Activated CD8-positive, alpha-beta memory T cell treated with anti-CD3 and anti-CD28 coated beads for 36 hours (primary cell): ENCODE data around the gene FBXO3. TPM values are rescaled to one million over a fixed set of nuclear protein-coding genes. Genes with fewer than 3 reads are reported as not detected.
"Not testable (repeated sequence)": the region's sequence is repeated elsewhere in the genome, so short reads cannot be mapped to it uniquely, and the experiment has no call there.

Experiments used
- CTCF ChIA-PET: fragments of 350-600 bp; sonication (Branson Sonifier 250); formaldehyde crosslinking; loops from one replicate; lab custom pipeline; 2021; ENCODE audit warnings: antibody characterized with exemption; lab: Charles Lee
- POLR2A ChIA-PET: fragments of 350-600 bp; sonication (Branson Sonifier 250); formaldehyde crosslinking; loops from one replicate; lab custom pipeline; 2021; ENCODE audit warnings: antibody characterized with exemption; lab: Charles Lee
- total RNA-seq, 2 experiments: library from RNA; stranded (reverse); gene quantifications; one replicate each; pipeline ENCODE4 v1.2.3, GENCODE V29; 2021

FBXO3 gene
- total RNA-seq, 2 experiments from 2014 or later: 18.1 to 18.3 TPM

DNA sequence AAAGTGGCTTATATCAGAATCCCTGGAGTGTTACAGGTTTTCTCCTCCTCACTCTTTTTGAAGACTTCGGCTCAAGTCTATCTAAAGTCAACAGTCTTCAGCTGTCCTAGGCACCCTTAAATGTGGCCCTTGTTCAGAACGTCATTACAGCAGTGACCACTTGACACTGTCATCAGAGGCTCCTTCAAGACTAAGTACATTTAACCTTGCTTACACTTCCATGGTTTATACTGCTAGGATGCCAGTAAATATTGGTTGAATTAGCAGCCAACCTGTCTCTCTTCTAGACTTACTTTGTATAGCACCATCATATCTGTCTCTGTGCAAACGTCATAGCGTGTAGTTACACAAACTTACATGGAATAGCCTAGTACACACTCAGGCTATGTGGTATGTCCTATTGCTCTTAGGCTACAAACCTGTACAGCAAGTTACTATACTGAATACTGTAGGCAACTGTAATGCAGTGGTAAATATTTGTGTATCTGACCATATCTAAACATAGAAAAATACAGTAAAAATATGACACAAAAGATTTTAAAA, 60.4 kb downstream of the FBXO3 start:
- CTCF ChIA-PET: interaction anchor here (0.7 kb wide), 1 partner anchor 25 kb away, joined by 5 read pairs; no protein-coding TSS in a partner anchor
- POLR2A ChIA-PET: no interaction called here

DNA sequence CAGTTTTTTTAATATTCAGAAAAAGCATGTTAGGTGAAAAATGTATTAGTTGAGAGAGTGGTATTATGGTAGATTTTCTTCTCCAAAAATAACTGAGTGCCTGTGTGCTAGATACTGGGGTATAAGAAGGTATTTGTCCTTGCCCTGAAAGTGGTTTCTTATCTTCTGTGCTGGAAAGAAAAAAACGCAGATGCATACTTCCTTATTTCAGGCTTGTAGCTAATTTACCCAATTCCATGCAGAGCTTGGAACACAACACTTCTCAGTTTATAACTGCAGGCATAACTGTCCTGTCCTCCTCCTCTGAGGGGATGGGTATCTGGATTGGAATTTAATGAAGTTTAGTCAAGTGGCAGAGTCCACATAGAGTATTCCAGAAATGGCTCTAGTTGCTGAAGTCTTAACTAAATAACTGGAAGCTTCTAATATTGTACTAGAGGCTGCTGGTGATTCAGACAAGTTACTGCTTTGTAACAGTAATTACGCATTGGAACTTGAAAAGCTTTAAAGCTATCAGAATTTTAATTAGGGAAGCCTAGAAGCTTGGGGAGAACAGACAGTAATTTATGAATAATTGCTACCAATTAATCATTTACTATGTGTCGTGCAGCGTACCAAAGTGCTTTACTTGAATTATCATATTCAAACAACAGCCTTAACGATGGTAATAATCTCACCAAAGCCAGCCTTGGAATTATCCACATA, 61.0 kb downstream of the FBXO3 start:
- ChIA-PET CTCF (no interaction called here), POLR2A (no interaction called here)

DNA sequence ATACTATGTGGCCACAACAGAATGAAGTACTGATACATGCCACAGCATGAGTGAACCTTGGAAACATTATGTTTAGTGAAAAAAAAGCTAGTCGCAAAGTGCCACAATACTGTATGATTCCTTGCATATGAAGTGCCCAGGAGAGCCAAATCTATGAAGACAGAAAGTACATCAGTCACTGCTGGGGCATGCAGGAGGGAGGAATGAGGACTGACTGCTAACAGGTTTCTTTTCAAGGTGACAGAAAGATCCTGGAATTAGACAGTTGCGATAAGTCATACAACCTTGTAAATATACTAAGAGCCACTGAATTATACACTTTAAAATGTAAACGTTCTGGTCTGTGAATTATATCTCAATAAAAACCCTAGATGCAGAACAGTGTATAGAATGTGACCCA, 61.9 kb downstream of the FBXO3 start:
- CTCF ChIA-PET: no interaction called here
- POLR2A ChIA-PET: no interaction called here

GRCh38 chr11:33709466-33709865, 64.9 kb downstream of the FBXO3 start:
- ChIA-PET CTCF (no interaction called here), POLR2A (no interaction called here)

GRCh38 chr11:33708985-33709384, 65.3 kb downstream of the FBXO3 start:
- POLR2A ChIA-PET: no interaction called here
- CTCF ChIA-PET: no interaction called here

GRCh38 chr11:33707831-33708230, 66.5 kb downstream of the FBXO3 start:
- POLR2A ChIA-PET: interaction anchor here (0.7 kb wide), 1 partner anchor 62 kb away, joined by 8 read pairs; no protein-coding TSS in a partner anchor
- CTCF ChIA-PET: not testable (repeated sequence)

DNA sequence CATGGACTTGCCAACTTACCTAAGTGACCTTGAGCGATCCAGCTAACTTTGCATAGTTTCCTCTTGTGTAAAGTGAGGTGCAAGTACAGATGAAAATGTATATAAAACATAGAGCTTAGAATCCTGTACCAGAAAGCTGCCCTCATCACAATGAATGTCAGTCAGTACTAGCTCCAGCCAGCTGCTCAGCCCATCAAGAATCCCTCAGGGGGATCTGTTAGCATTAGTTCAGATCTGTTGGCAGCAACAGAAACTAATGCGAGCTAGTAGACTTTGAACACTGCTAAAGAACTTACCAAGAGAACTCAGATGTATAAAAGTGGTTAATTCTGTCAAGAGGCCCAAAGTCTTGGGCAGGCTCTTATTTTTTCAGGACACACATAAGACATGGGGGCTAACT, 67.4 kb downstream of the FBXO3 start:
- POLR2A ChIA-PET: no interaction called here
- CTCF ChIA-PET: interaction anchor here (1.1 kb wide), 1 partner anchor 36 kb away, joined by 4 read pairs; no protein-coding TSS in a partner anchor

GRCh38 chr11:33706546-33706945, 67.8 kb downstream of the FBXO3 start:
- POLR2A ChIA-PET: no interaction called here

GRCh38 chr11:33704240-33705002, 69.9 kb downstream of the FBXO3 start:
- ChIA-PET CTCF (no interaction called here), POLR2A (no interaction called here)

More at GRCh38 chr11:33706546-33706945, 67.8 kb downstream of the FBXO3 start:
- CTCF ChIA-PET: interaction anchor here (1.1 kb wide), 1 partner anchor 36 kb away, joined by 4 read pairs; no protein-coding TSS in a partner anchor

GRCh38 chr11:33703788-33704187, 70.5 kb downstream of the FBXO3 start:
- ChIA-PET POLR2A (no interaction called here), CTCF (no interaction called here)

GRCh38 chr11:33703234-33703633, 71.1 kb downstream of the FBXO3 start:
- ChIA-PET POLR2A (no interaction called here), CTCF (no interaction called here)

DNA sequence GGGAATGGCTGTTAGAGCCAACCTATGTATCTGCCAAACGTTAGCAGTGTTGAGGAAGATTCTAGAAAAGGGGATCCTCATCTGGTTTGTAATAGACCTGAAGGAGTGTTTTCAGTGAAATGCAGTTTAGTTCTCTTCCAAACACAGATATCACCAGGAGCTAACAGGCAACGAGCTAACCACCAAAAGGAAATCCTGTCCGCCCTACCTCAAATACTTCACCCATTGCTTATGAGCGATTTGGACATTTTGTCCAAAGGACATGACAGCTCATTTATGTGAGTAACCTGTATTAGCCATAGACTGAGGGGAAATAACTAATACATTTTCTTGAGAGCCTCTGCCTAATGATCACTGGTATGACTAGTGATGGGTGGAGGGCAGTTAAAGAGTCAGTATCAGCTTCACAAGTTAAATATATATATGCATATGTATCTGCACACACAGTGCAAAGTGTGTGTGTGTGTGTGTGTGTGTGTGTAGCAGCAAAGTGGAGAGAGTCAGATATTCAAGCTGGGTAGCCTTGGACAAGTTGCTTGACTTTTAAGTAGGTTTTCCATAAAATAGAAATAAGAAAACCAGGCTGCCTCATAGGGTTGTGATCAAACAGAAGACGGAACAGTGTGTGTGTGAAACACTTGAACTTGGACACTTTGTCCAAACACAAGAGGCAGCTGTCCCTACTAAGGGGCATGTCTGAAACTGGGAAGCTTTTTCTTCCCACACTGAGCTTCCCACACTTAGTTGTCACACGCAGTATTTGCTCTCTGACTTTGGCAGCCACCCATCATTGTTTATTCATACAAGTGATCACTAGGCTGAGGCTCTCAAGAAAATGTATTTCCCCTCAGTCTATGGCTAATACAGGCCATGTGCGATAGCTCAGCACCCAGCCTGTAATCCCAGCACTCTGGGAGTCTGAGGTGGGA, 72.8 kb downstream of the FBXO3 start:
- ChIA-PET POLR2A (interaction anchor here (0.6 to 0.8 kb wide), 2 partner anchors 41 to 1217 kb away, joined by 3 read pairs; no protein-coding TSS in a partner anchor), CTCF (interaction anchor here (1.1 kb wide), 1 partner anchor 14 kb away, joined by 4 read pairs; no protein-coding TSS in a partner anchor)

- CTCF ChIA-PET: interaction anchor here (1.1 kb wide), 1 partner anchor 15 kb away, joined by 4 read pairs; no protein-coding TSS in a partner anchor
- POLR2A ChIA-PET: interaction anchor here (0.6 to 0.8 kb wide), 2 partner anchors 42 to 1217 kb away, joined by 3 read pairs; no protein-coding TSS in a partner anchor
Measured at GRCh38 chr11:33700502-33701271, 73.6 kb downstream of the FBXO3 start, which contains the start of gene C11orf91. TSS of gene C11orf91 (minus strand) at chr11:33700826. CDS start at chr11:33700740, 86 bp downstream.

DNA sequence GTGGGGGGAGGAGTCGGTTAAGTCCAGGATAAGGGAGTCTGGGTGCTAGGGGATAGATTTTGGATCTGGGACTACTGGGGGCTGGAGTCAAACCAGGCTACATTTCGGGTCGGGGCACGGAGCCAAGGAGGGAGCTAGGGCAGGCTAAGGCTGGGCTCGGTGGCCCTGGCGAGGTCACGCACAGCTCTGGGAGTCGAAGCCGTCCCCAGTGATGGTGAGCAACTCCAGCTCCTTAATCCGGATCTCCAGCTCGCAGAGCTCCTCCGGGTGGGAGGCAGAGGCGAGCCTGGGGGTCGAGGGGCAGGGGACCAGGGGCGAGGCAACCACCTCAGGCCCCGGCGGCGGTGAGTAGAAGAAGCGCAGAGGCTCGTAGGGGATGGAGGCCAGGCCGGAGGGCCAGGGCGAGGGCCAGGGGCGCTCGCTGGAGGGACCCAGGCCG, 74.2 kb downstream of the FBXO3 start:
- POLR2A ChIA-PET: no interaction called here

DNA sequence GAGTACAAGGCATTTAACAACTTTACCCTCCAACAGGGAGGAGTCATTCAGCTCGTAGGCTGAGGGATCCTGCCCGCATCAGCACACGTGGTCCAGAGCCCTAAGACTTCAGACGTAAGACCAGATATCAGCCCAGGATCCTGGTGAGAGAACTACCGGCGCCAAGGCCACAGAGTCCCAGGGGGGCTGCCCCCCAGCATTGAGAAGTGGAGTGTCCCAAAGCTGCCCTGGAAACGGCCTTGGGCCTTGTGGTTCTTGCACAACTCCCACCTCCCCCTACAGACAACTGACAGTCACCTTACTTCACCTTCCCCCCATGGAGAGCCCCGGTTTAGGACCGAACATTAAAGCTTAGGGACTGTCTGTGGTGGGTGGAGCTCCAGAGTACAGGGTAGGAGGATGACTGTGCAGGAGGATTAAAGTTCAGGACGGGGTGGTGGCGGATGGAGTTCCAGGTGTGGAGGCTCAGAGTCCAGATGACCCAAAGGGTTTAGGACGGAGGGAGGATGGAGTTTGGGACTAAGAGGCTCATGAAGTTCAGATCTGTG, 74.7 kb downstream of the FBXO3 start:
- CTCF ChIA-PET: no interaction called here
- POLR2A ChIA-PET: no interaction called here

More for the DNA sequence above, 74.2 kb downstream of the FBXO3 start:
- CTCF ChIA-PET: no interaction called here

- CTCF ChIA-PET: no interaction called here
- POLR2A ChIA-PET: no interaction called here
Measured at GRCh38 chr11:33698921-33699320, 75.4 kb downstream of the FBXO3 start.

- ChIA-PET CTCF (no interaction called here), POLR2A (no interaction called here)
Measured at GRCh38 chr11:33697997-33698396, 76.3 kb downstream of the FBXO3 start.
